Liver (tissue), 9 donors: ENCODE data around the gene PRKN. TPM values are rescaled to one million over a fixed set of nuclear protein-coding genes. Genes with fewer than 3 reads are reported as not detected.

Experiments used
- DNase-seq: peaks from one replicate; pipeline ENCODE4 v3.0.0-alpha.2; 2017; ENCODE audit warnings: low spot score
- H3K27ac ChIP-seq, 2 donors: one replicate each; pipeline ENCODE4 v1.7.0; 2013; ENCODE audit warnings: inconsistent platforms in 2 of 2, low read length in 2 of 2, control low read depth in 1 of 2, low read depth in 1 of 2, mild to moderate bottlenecking in 1 of 2
- H3K27me3 ChIP-seq, 4 donors: one replicate each; pipeline versions ENCODE4 v1.6.1 to v1.7.0; 2013; ENCODE audit warnings: low read length in 3 of 4, inconsistent platforms in 1 of 4, mild to moderate bottlenecking in 1 of 4, moderate library complexity in 1 of 4; ENCODE audit not compliant: control insufficient read depth in 4 of 4, insufficient read depth in 4 of 4
- H3K36me3 ChIP-seq, 4 donors: one replicate each; pipeline versions ENCODE4 v1.6.1 to v1.7.0; 2013; ENCODE audit warnings: low read length in 3 of 4, mild to moderate bottlenecking in 3 of 4, low read depth in 1 of 4, moderate library complexity in 1 of 4; ENCODE audit not compliant: control insufficient read depth in 4 of 4, insufficient read depth in 3 of 4
- H3K4me1 ChIP-seq, 4 donors: one replicate each; pipeline versions ENCODE4 v1.6.1 to v1.7.0; 2013; ENCODE audit warnings: low read length in 3 of 4, mild to moderate bottlenecking in 3 of 4, moderate library complexity in 1 of 4; ENCODE audit not compliant: control insufficient read depth in 4 of 4, insufficient read depth in 4 of 4
- H3K4me3 ChIP-seq, 3 donors: one replicate each; pipeline versions ENCODE4 v1.6.1 to v1.7.0; 2013; ENCODE audit warnings: low read length in 3 of 3, control low read depth in 1 of 3, low read depth in 1 of 3, mild to moderate bottlenecking in 1 of 3
- H3K9ac ChIP-seq, 2 donors: one replicate each; pipeline ENCODE4 v1.7.0; 2013; ENCODE audit warnings: low read length in 2 of 2, mild to moderate bottlenecking in 2 of 2, moderate library complexity in 2 of 2, control low read depth in 1 of 2, low read depth in 1 of 2
- H3K9me3 ChIP-seq, 4 donors: one replicate each; pipeline versions ENCODE4 v1.6.1 to v1.7.0; 2013; ENCODE audit warnings: low read length in 3 of 4; ENCODE audit not compliant: control insufficient read depth in 4 of 4
- EGR1 ChIP-seq, 2 donors: IDR thresholded peaks; 2 replicates each; pipeline ENCODE4 v1.6.1; 2016 to 2018; ENCODE audit warnings: antibody characterized with exemption in 2 of 2, low read depth in 2 of 2
- FOXA2 ChIP-seq: IDR thresholded peaks from 2 replicates; pipeline ENCODE4 v1.6.1; 2016; ENCODE audit warnings: antibody characterized with exemption
- GABPA ChIP-seq, 2 donors: IDR thresholded peaks in 1 of 2; conservative IDR thresholded peaks in 1 of 2; 2 replicates each; pipeline ENCODE4 v1.6.1; 2016; ENCODE audit warnings: antibody characterized with exemption in 2 of 2, mild to moderate bottlenecking in 1 of 2, moderate library complexity in 1 of 2
- HNF4A ChIP-seq, 2 donors: conservative IDR thresholded peaks; 2 replicates each; pipeline ENCODE4 v1.6.1; 2016; ENCODE audit warnings: antibody characterized with exemption in 2 of 2, mild to moderate bottlenecking in 2 of 2
- HNF4G ChIP-seq: IDR thresholded peaks from 2 replicates; pipeline ENCODE4 v1.6.1; 2016; ENCODE audit warnings: antibody characterized with exemption
- JUND ChIP-seq, 2 donors: IDR thresholded peaks; 2 replicates each; pipeline ENCODE4 v1.6.1; 2016; ENCODE audit warnings: antibody characterized with exemption in 2 of 2
- NR2F2 ChIP-seq: IDR thresholded peaks from 2 replicates; pipeline ENCODE4 v1.6.1; 2016; ENCODE audit warnings: antibody characterized with exemption
- RAD21 ChIP-seq, 2 donors: IDR thresholded peaks; 2 replicates each; pipeline ENCODE4 v1.6.1; 2016; ENCODE audit warnings: antibody characterized with exemption in 2 of 2, mild to moderate bottlenecking in 2 of 2
- RXRA ChIP-seq, 2 donors: IDR thresholded peaks; 2 replicates each; pipeline ENCODE4 v1.6.1; 2017 to 2018; ENCODE audit warnings: antibody characterized with exemption in 2 of 2, mild to moderate bottlenecking in 1 of 2
- SP1 ChIP-seq: IDR thresholded peaks from 2 replicates; pipeline ENCODE4 v1.6.1; 2018; ENCODE audit warnings: antibody characterized with exemption, mild to moderate bottlenecking
- TAF1 ChIP-seq: conservative IDR thresholded peaks from 2 replicates; pipeline ENCODE4 v1.6.1; 2016; ENCODE audit warnings: antibody characterized with exemption, mild to moderate bottlenecking
- YY1 ChIP-seq: IDR thresholded peaks from 2 replicates; pipeline ENCODE4 v1.6.1; 2016; ENCODE audit warnings: antibody characterized with exemption, mild to moderate bottlenecking
- WGBS: extraction: QIAGEN DNeasy Blood & Tissue Kit; methylation state at CpG from one replicate; pipeline ENCODE4 v1.1.7; 2013; 5-methylcytosine and 5-hydroxymethylcytosine counted together
- polyA plus RNA-seq, 2 donors: library from polyadenylated mRNA; stranded (reverse) in 1 of 2; unstranded in 1 of 2; fragments of 200-250 nt in 1 of 2; fragments of >200 nt in 1 of 2; fragmentation: Nextera tagmentation in 1 of 2; extraction: Ambion mirVana in 1 of 2; gene quantifications; one replicate each; pipeline versions ENCODE4 v1.2.1 to v1.2.3, GENCODE V29; 2013 to 2015
- total RNA-seq, 2 donors: library from RNA; depleted of rRNA; stranded (reverse); fragments of >200 nt; gene quantifications; one replicate each; pipeline ENCODE4 v1.2.3, GENCODE V29; 2014
- TF ChIP-seq, protein P1 (sequence below): IDR thresholded peaks from 2 replicates; pipeline ENCODE4 v1.6.1; 2016; ENCODE audit warnings: antibody characterized with exemption, mild to moderate bottlenecking
- TF ChIP-seq, protein P2 (sequence below): IDR thresholded peaks from 2 replicates; pipeline ENCODE4 v1.6.1; 2016; ENCODE audit warnings: antibody characterized with exemption
- TF ChIP-seq, protein P3 (sequence below): fragments of 150-350 bp; IDR thresholded peaks from 2 replicates; pipeline ENCODE4 v1.5.1; 2017; ENCODE audit warnings: improper control_type of control experiment, low read depth, low read length; ENCODE audit not compliant: missing input control
- TF ChIP-seq, protein P4 (sequence below): IDR thresholded peaks from 2 replicates; pipeline ENCODE4 v1.6.1; 2016; ENCODE audit warnings: antibody characterized with exemption
- TF ChIP-seq, protein P5 (sequence below): IDR thresholded peaks from 2 replicates; pipeline ENCODE4 v1.6.1; 2016; ENCODE audit warnings: antibody characterized with exemption
- donor health status: healthy.
- donor health status: healthy.
- donor health status: healthy.
- donor health status: healthy.
- donor health status: healthy.

Gene PRKN
- total and polyA plus RNA-seq, 4 donors = 0.47 to 4.1 (median 3.2) TPM

DNA sequence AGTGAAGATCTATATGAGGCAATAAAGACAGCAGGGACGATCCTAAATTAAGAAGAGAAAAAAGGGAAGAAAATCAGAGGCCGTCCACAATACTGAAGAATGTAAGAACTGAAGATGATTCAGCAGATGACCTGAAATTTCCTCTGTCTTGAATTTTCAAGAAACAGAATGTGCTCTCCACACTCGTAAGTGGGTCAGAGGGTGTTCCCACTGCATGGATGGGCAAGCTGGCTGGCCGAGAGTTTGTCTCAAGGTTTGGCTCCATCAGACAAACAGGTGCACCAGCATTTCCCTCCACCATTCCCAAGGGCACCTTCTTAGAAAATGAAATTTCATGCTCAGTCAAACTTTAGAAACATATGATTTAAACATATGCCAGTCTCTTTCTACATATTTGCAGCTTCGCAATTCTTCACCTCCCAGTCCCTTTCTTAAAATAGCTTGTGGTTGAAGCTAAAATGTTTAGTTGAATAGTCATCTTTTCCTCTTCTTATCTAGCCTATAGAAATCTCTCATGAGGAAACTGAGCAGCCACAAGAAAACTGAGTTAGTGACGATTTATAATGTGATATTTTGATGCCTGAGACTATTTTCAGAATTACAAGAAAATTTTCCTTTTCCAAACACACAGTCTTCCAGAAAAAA is 576.4 kb downstream of the PRKN start:
- Histone ChIP-seq H3K27ac (no peak overlapping the region), H3K36me3 (no peaks in the 10 kb centered on the region), H3K4me1 (no peaks in the 10 kb centered on the region), H3K4me3 (no peak overlapping the region), H3K9ac (no peak overlapping the region), H3K9me3 (peaks cover 0 to 1% (median 0%) of the 10 kb centered on the region in 4 donors), H3K27me3 (no peaks in the 10 kb centered on the region)
- TF ChIP-seq, protein P1, sequence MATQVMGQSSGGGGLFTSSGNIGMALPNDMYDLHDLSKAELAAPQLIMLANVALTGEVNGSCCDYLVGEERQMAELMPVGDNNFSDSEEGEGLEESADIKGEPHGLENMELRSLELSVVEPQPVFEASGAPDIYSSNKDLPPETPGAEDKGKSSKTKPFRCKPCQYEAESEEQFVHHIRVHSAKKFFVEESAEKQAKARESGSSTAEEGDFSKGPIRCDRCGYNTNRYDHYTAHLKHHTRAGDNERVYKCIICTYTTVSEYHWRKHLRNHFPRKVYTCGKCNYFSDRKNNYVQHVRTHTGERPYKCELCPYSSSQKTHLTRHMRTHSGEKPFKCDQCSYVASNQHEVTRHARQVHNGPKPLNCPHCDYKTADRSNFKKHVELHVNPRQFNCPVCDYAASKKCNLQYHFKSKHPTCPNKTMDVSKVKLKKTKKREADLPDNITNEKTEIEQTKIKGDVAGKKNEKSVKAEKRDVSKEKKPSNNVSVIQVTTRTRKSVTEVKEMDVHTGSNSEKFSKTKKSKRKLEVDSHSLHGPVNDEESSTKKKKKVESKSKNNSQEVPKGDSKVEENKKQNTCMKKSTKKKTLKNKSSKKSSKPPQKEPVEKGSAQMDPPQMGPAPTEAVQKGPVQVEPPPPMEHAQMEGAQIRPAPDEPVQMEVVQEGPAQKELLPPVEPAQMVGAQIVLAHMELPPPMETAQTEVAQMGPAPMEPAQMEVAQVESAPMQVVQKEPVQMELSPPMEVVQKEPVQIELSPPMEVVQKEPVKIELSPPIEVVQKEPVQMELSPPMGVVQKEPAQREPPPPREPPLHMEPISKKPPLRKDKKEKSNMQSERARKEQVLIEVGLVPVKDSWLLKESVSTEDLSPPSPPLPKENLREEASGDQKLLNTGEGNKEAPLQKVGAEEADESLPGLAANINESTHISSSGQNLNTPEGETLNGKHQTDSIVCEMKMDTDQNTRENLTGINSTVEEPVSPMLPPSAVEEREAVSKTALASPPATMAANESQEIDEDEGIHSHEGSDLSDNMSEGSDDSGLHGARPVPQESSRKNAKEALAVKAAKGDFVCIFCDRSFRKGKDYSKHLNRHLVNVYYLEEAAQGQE = no peak
- no peak for TF ChIP-seq HNF4A (conservative IDR thresholded peaks at IDR 0.05)
- no peak for TF ChIP-seq FOXA2
- TF ChIP-seq SP1 = no peak
- TF ChIP-seq JUND (IDR thresholded peaks at IDR 0.05) = no peak
- no peak for TF ChIP-seq HNF4G
- TF ChIP-seq, protein P2, sequence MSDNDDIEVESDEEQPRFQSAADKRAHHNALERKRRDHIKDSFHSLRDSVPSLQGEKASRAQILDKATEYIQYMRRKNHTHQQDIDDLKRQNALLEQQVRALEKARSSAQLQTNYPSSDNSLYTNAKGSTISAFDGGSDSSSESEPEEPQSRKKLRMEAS = no peak
- no peak for TF ChIP-seq YY1
- 71% methylated on average over 6 of the region's 6 CpGs for WGBS
- DNase-seq = no peak

DNA sequence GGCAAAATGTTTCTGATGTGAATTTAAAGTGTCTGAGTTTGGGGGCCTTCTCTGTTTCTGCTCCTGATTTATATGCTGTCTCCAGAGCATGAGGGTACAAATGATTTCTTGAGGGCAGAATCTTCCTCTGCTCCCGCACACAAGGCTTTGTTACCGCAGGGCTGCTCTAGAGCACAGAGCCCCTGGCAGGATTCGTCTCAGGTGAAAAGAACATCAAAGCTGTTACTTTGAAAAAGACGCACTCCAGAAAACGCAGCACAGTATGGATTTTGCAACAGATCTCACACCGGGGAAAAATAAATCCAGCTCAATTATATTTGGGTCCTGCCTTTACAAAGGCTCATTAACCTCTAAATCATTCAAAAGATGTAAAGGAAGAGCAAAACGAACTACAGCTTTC is 577.3 kb downstream of the PRKN start:
- 94% methylated on average over 7 of the region's 7 CpGs for WGBS
- no peak overlapping the region for H3K4me3 ChIP-seq

More for the DNA sequence above, 577.3 kb downstream of the PRKN start:
- Histone ChIP-seq H3K27me3 (no peaks in the 10 kb centered on the region), H3K4me1 (no peaks in the 10 kb centered on the region), H3K9me3 (peaks cover 0 to 1% (median 0%) of the 10 kb centered on the region in 4 donors), H3K36me3 (no peaks in the 10 kb centered on the region), H3K27ac (no peak overlapping the region), H3K9ac (no peak overlapping the region)
- TF ChIP-seq, protein P3, sequence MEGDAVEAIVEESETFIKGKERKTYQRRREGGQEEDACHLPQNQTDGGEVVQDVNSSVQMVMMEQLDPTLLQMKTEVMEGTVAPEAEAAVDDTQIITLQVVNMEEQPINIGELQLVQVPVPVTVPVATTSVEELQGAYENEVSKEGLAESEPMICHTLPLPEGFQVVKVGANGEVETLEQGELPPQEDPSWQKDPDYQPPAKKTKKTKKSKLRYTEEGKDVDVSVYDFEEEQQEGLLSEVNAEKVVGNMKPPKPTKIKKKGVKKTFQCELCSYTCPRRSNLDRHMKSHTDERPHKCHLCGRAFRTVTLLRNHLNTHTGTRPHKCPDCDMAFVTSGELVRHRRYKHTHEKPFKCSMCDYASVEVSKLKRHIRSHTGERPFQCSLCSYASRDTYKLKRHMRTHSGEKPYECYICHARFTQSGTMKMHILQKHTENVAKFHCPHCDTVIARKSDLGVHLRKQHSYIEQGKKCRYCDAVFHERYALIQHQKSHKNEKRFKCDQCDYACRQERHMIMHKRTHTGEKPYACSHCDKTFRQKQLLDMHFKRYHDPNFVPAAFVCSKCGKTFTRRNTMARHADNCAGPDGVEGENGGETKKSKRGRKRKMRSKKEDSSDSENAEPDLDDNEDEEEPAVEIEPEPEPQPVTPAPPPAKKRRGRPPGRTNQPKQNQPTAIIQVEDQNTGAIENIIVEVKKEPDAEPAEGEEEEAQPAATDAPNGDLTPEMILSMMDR = no peak
- TF ChIP-seq GABPA (IDR thresholded peaks at IDR 0.05 in 1 of 2, conservative IDR thresholded peaks at IDR 0.05 in 1 of 2) (no peak), HNF4A (conservative IDR thresholded peaks at IDR 0.05) (no peak), JUND (IDR thresholded peaks at IDR 0.05) (no peak), HNF4G (no peak), EGR1 (IDR thresholded peaks at IDR 0.05; ENCODE audit: low read depth in 2 of 2) (no peak), NR2F2 (no peak), RXRA (IDR thresholded peaks at IDR 0.05) (no peak), SP1 (no peak), TAF1 (no peak), RAD21 (IDR thresholded peaks at IDR 0.05) (no peak), YY1 (no peak), FOXA2 (no peak)
- TF ChIP-seq, protein P1 = no peak
- TF ChIP-seq, protein P4, sequence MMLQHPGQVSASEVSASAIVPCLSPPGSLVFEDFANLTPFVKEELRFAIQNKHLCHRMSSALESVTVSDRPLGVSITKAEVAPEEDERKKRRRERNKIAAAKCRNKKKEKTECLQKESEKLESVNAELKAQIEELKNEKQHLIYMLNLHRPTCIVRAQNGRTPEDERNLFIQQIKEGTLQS = no peak
- TF ChIP-seq, protein P5, sequence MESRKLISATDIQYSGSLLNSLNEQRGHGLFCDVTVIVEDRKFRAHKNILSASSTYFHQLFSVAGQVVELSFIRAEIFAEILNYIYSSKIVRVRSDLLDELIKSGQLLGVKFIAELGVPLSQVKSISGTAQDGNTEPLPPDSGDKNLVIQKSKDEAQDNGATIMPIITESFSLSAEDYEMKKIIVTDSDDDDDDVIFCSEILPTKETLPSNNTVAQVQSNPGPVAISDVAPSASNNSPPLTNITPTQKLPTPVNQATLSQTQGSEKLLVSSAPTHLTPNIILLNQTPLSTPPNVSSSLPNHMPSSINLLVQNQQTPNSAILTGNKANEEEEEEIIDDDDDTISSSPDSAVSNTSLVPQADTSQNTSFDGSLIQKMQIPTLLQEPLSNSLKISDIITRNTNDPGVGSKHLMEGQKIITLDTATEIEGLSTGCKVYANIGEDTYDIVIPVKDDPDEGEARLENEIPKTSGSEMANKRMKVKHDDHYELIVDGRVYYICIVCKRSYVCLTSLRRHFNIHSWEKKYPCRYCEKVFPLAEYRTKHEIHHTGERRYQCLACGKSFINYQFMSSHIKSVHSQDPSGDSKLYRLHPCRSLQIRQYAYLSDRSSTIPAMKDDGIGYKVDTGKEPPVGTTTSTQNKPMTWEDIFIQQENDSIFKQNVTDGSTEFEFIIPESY = no peak
- no peak for DNase-seq
